Lower leg skin (tissue), 3 donors: ENCODE data around the gene KIAA1671.

Source experiments
- POLR2A ChIP-seq, 2 donors: fragments of 450-650 bp; IDR thresholded peaks; one replicate each; pipeline ENCODE4 v1.6.1; 2016 to 2017; ENCODE audit warnings: antibody characterized with exemption in 2 of 2, mild to moderate bottlenecking in 1 of 2, moderate library complexity in 1 of 2
- TF ChIP-seq, protein P1 (sequence below), 3 donors: fragments of 450-650 bp; IDR thresholded peaks; one replicate each; pipeline ENCODE4 v1.5.1; 2016; ENCODE audit warnings: antibody characterized with exemption in 3 of 3, mild to moderate bottlenecking in 3 of 3, moderate library complexity in 2 of 3

DNA sequence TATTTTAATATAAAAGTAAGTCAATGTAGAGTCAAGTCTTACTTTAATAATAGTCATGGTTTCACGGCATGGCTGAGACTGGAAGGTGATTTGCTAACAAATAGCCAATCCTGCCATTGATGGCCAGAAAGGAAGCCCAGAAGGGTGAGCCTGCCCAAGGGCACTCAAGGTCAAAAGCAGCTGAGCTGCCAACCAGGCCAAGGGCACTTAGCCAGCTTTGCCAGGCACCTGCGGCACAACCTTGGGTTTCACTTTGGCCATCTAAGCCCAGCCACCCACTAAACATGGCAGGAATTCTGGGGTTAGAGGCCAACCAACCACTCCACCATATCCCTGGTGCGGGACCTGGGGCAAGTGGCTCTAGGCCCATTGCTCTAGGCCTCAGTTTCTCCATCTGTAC lies 10.2 kb upstream of the KIAA1671 start:
- TF ChIP-seq, protein P1, sequence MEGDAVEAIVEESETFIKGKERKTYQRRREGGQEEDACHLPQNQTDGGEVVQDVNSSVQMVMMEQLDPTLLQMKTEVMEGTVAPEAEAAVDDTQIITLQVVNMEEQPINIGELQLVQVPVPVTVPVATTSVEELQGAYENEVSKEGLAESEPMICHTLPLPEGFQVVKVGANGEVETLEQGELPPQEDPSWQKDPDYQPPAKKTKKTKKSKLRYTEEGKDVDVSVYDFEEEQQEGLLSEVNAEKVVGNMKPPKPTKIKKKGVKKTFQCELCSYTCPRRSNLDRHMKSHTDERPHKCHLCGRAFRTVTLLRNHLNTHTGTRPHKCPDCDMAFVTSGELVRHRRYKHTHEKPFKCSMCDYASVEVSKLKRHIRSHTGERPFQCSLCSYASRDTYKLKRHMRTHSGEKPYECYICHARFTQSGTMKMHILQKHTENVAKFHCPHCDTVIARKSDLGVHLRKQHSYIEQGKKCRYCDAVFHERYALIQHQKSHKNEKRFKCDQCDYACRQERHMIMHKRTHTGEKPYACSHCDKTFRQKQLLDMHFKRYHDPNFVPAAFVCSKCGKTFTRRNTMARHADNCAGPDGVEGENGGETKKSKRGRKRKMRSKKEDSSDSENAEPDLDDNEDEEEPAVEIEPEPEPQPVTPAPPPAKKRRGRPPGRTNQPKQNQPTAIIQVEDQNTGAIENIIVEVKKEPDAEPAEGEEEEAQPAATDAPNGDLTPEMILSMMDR (IDR thresholded peaks at IDR 0.05): no peak
- no peak for TF ChIP-seq POLR2A (IDR thresholded peaks at IDR 0.05)
